DOHH2 (cell line): Measurements from ENCODE around the gene PRDM11.

Experiments
- EZH2phosphoT487 ChIP-seq: fragments of 200-600 bp; sonication (generic); IDR thresholded peaks from 2 replicates; pipeline ENCODE4 v1.6.1; 2017; ENCODE audit warnings: borderline replicate concordance, mild to moderate bottlenecking, antibody characterized with exemption, low read length, moderate library complexity, mixed read lengths
- TF ChIP-seq, protein P1 (sequence below): fragments of 200-600 bp; sonication (generic); IDR thresholded peaks from one replicate; pipeline ENCODE4 v1.5.1; 2014; ENCODE audit warnings: antibody characterized with exemption, mild to moderate bottlenecking, low read depth, low read length; ENCODE audit not compliant: poor library complexity, severe bottlenecking

- TF ChIP-seq, protein P1, sequence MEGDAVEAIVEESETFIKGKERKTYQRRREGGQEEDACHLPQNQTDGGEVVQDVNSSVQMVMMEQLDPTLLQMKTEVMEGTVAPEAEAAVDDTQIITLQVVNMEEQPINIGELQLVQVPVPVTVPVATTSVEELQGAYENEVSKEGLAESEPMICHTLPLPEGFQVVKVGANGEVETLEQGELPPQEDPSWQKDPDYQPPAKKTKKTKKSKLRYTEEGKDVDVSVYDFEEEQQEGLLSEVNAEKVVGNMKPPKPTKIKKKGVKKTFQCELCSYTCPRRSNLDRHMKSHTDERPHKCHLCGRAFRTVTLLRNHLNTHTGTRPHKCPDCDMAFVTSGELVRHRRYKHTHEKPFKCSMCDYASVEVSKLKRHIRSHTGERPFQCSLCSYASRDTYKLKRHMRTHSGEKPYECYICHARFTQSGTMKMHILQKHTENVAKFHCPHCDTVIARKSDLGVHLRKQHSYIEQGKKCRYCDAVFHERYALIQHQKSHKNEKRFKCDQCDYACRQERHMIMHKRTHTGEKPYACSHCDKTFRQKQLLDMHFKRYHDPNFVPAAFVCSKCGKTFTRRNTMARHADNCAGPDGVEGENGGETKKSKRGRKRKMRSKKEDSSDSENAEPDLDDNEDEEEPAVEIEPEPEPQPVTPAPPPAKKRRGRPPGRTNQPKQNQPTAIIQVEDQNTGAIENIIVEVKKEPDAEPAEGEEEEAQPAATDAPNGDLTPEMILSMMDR, result no peak
- no peak for TF ChIP-seq EZH2phosphoT487
These were observed 118.5 kb downstream of the PRDM11 start for GRCh38 chr11:45264839-45265515.
